Measurements from ENCODE around the gene DMD. TPM values are rescaled to one million over a fixed set of nuclear protein-coding genes. Genes with fewer than 3 reads are reported as not detected.

DMD gene
- total and polyA plus RNA-seq, 2 of the 8 experiments (the other 6 are each of a cell fraction or from before 2014, with no cell fraction given): 4.8 to 7.4 TPM

DNA sequence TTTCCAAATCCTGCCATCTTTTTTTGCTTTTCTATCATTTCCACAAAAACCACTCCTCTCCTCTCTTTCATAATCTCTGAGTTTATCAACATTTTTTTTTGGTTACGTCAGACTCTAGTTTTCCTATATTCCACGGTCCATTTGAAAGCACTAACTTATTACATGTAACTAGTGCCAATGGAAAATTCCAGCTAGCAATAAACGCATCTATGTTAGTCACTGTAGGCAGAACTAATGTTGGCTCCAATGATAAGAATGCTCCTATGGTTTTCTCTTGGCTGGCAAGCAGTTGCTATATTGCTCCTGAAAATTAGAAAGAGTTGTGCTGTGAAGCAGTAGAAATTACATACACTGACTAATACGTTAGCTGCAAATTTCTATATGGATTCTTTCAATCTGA is 1504.9 kb downstream of the DMD start:
- H3K4me3 ChIP-seq (ENCODE audit: extremely low read depth in 1 of 4, insufficient read depth in 2 of 4, low read depth in 3 of 4, low read length in 4 of 4): no peak overlapping the region
- H2AK5ac ChIP-seq (ENCODE audit: low read depth, low read length): no peak overlapping the region
- H3K18ac ChIP-seq (ENCODE audit: extremely low read depth, low read length): no peak overlapping the region
- no peak overlapping the region for H2BK20ac ChIP-seq (ENCODE audit: low read length)
- H3K4me1 ChIP-seq (replicated peaks in 1 of 4; ENCODE audit: control insufficient read depth in 3 of 4, insufficient read depth in 4 of 4, low read length in 3 of 4): no peaks in the 10 kb centered on the region
- no peaks in the 10 kb centered on the region for H3K27me3 ChIP-seq (replicated peaks in 1 of 4; ENCODE audit: control insufficient read depth in 3 of 4, extremely low read depth in 1 of 4, insufficient read depth in 3 of 4, low read length in 3 of 4)
- WGBS, 2 experiments (ENCODE audit: extremely low coverage in 1 of 2, insufficient coverage in 1 of 2, insufficient read length in 1 of 2, insufficient replicate concordance in 2 of 2, low coverage in 1 of 2, low lambda C conversion rate in 2 of 2, missing lambda C conversion rate in 1 of 2): 100% methylated on average over 4 of the region's 4 CpGs; no CpG with 5 or more reads in 1 of the 2 experiments
- no peak overlapping the region for H3K4me2 ChIP-seq (ENCODE audit: insufficient read depth in 1 of 2, low read depth in 2 of 2, low read length in 2 of 2)
- H3K14ac ChIP-seq (ENCODE audit: insufficient read length): no peak overlapping the region
- H4K20me1 ChIP-seq (replicated peaks in 1 of 2; ENCODE audit: control insufficient read depth in 1 of 2, insufficient read depth in 2 of 2, low read length in 2 of 2): no peaks in the 10 kb centered on the region
- no peak overlapping the region for H4K91ac ChIP-seq (replicated peaks; ENCODE audit: insufficient read length, low read length)
- no peak overlapping the region for H2BK15ac ChIP-seq (ENCODE audit: low read length)
- no peak overlapping the region for H4K5ac ChIP-seq (ENCODE audit: insufficient read length, low read depth, low read length)
- no peak overlapping the region for H3K23ac ChIP-seq (ENCODE audit: insufficient read length)
- FAIRE-seq (no peak), DNase-seq (ENCODE audit: low read depth in 1 of 2, low spot score in 2 of 2) (no peak)
- H2AFZ ChIP-seq (ENCODE audit: low read length): no peak overlapping the region
- H3K9ac ChIP-seq (replicated peaks in 1 of 4; ENCODE audit: extremely low read depth in 1 of 4, low read depth in 3 of 4, low read length in 3 of 4): no peak overlapping the region
- H2BK120ac ChIP-seq (replicated peaks; ENCODE audit: low read depth, low read length): no peak overlapping the region
- no peak overlapping the region for H3K56ac ChIP-seq (replicated peaks; ENCODE audit: insufficient read length, low read depth, low read length)
- no peak overlapping the region for H4K8ac ChIP-seq (ENCODE audit: extremely low read depth, insufficient read depth, low read length)
- no peak overlapping the region for H3K4ac ChIP-seq (replicated peaks; ENCODE audit: insufficient read length, low read depth, low read length)
- POLR2A ChIA-PET (ENCODE audit: partially characterized antibody): no interaction called here
- no peak overlapping the region for H2BK5ac ChIP-seq (ENCODE audit: low read depth, low read length)
- no peaks in the 10 kb centered on the region for H3K36me3 ChIP-seq (ENCODE audit: control insufficient read depth in 2 of 4, insufficient read depth in 4 of 4, low read length in 3 of 4)
- no peak overlapping the region for H2BK12ac ChIP-seq (ENCODE audit: low read depth, low read length)
- no peak overlapping the region for H3K27ac ChIP-seq (ENCODE audit: low read depth, low read length)
- CTCF ChIA-PET (ENCODE audit: partially characterized antibody): interaction anchor here (0.6 kb wide), 1 partner anchor 1381 kb away, joined by 3 read pairs; no protein-coding TSS in a partner anchor
- H3K9me3 ChIP-seq (ENCODE audit: insufficient read depth in 2 of 2, low read depth in 1 of 2, low read length in 1 of 2): no peaks in the 10 kb centered on the region
- H3K23me2 ChIP-seq (ENCODE audit: low read depth, low read length): no peaks in the 10 kb centered on the region
- no peaks in the 10 kb centered on the region for H3K79me1 ChIP-seq (ENCODE audit: low read depth, low read length)
- H3K79me2 ChIP-seq (ENCODE audit: control insufficient read depth in 1 of 2, insufficient read depth in 2 of 2, low read length in 2 of 2): no peaks in the 10 kb centered on the region
- TF ChIP-seq SP1 (IDR thresholded peaks at IDR 0.05; ENCODE audit: low read depth, low read length): no peak
- TF ChIP-seq HDAC2 (IDR thresholded peaks at IDR 0.05; ENCODE audit: borderline replicate concordance in 1 of 2, low read depth in 2 of 2, low read length in 2 of 2): no peak

Measured in H1 (cell line).